Body of pancreas (tissue), 4 donors: ENCODE results near the gene RIPPLY2. TPM values are rescaled to one million over a fixed set of nuclear protein-coding genes. Genes with fewer than 3 reads are reported as not detected.
"Not testable (repeated sequence)": the region's sequence is repeated elsewhere in the genome, so short reads cannot be mapped to it uniquely, and the experiment has no call there.

Experiments used
- ATAC-seq: fragments of 150-250 bp; one replicate; pipeline ENCODE4 v1.9.1; 2016
- DNase-seq, 4 donors: peaks; one replicate each; pipeline ENCODE4 v3.0.0-alpha.2; 2019
- H3K27ac ChIP-seq, 4 donors: fragments of 200-600 bp; sonication (generic); 1 replicate in 3 of 4; 2 replicates in 1 of 4; pipeline versions ENCODE4 v1.5.1 to v1.6.1; 2016 to 2019; ENCODE audit warnings: mild to moderate bottlenecking in 1 of 4, mixed read lengths in 1 of 4, moderate library complexity in 1 of 4
- H3K27me3 ChIP-seq, 2 donors: fragments of 200-600 bp; sonication (generic); one replicate each; pipeline ENCODE4 v1.6.0; 2016; ENCODE audit warnings: mild to moderate bottlenecking in 1 of 2
- H3K36me3 ChIP-seq, 2 donors: fragments of 200-600 bp; sonication (generic); replicated peaks in 1 of 2; 2 replicates each; pipeline ENCODE4 v1.5.1; 2016; ENCODE audit warnings: low read depth in 2 of 2; ENCODE audit not compliant: insufficient read depth in 1 of 2
- H3K4me1 ChIP-seq: fragments of 200-600 bp; sonication (generic); one replicate; pipeline ENCODE4 v1.6.0; 2016
- H3K4me3 ChIP-seq, 2 donors: fragments of 200-600 bp; sonication (generic); 1 replicate in 1 of 2; 2 replicates in 1 of 2; pipeline ENCODE4 v1.5.1; 2016 to 2019
- H3K9me3 ChIP-seq, 3 donors: fragments of 200-600 bp; sonication (generic); 1 replicate in 2 of 3; 2 replicates in 1 of 3; pipeline ENCODE4 v1.5.1; 2016
- POLR2A ChIP-seq, 3 donors: fragments of 450-650 bp; IDR thresholded peaks; one replicate each; pipeline ENCODE4 v1.6.1; 2016; ENCODE audit warnings: antibody characterized with exemption in 3 of 3, mild to moderate bottlenecking in 2 of 3
- WGBS, 2 donors: methylation state at CpG; one replicate each; pipeline ENCODE4 v1.1.5; 2017; 5-methylcytosine and 5-hydroxymethylcytosine counted together
- intact Hi-C: fragments of 100-400 bp; cut with DNase I; formaldehyde crosslinking; loops from one replicate; pipeline ENCODE4 v1.15.1; 2023
- total RNA-seq, 2 donors: library from RNA; depleted of rRNA; stranded (reverse); fragments of >200 nt; gene quantifications; one replicate each; pipeline ENCODE4 v1.1.0, GENCODE V29; 2016
- TF ChIP-seq, protein P1 (sequence below), 7 experiments: fragments of 450-650 bp in 4 of 7; fragments of 200-600 bp in 3 of 7; sonication (generic) in 3 of 7; IDR thresholded peaks; one replicate each; pipeline ENCODE4 v1.5.1; 2016 to 2019; ENCODE audit warnings: antibody characterized with exemption in 7 of 7

The RIPPLY2 gene
- total RNA-seq, 2 donors from 2014 or later = not detected

DNA sequence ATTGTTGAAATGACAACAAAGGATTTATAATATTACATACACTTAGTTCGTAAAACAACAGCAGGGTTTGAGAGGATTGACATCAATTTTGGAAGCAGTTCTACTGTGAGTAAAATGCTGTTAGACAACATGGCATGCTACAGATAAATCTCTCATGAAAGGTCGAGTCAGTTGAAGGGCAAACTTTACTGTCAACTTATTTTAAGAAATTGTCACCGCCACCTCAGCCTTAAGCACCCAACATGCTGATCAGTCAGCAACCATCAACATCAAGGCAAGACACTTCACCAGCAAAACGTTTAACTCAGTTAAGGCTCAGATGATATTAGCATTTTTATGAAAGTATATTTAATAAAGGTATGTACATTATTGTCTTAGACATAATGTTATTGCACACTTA, 37.4 kb downstream of the RIPPLY2 start:
- no peak for DNase-seq
- TF ChIP-seq, protein P1, sequence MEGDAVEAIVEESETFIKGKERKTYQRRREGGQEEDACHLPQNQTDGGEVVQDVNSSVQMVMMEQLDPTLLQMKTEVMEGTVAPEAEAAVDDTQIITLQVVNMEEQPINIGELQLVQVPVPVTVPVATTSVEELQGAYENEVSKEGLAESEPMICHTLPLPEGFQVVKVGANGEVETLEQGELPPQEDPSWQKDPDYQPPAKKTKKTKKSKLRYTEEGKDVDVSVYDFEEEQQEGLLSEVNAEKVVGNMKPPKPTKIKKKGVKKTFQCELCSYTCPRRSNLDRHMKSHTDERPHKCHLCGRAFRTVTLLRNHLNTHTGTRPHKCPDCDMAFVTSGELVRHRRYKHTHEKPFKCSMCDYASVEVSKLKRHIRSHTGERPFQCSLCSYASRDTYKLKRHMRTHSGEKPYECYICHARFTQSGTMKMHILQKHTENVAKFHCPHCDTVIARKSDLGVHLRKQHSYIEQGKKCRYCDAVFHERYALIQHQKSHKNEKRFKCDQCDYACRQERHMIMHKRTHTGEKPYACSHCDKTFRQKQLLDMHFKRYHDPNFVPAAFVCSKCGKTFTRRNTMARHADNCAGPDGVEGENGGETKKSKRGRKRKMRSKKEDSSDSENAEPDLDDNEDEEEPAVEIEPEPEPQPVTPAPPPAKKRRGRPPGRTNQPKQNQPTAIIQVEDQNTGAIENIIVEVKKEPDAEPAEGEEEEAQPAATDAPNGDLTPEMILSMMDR (IDR thresholded peaks at IDR 0.05) = no peak
- no peak for TF ChIP-seq POLR2A (IDR thresholded peaks at IDR 0.05)
- no peak for ATAC-seq
- no peaks in the 10 kb centered on the region for H3K36me3 ChIP-seq
- WGBS, 2 donors = 77 to 85% methylated on average over 4 of the region's 4 CpGs
- intact Hi-C loops = no loop called here
- H3K4me1 ChIP-seq = no peaks in the 10 kb centered on the region
- no peak overlapping the region for H3K27ac ChIP-seq
- no peaks in the 10 kb centered on the region for H3K27me3 ChIP-seq
- no peak overlapping the region for H3K4me3 ChIP-seq
- H3K9me3 ChIP-seq = no peaks in the 10 kb centered on the region

GRCh38 chr6:83891586-83891985, 38.4 kb downstream of the RIPPLY2 start:
- 58 to 63% methylated on average over 4 of the region's 4 CpGs for WGBS, 2 donors
- Histone ChIP-seq H3K4me3 (no peak overlapping the region), H3K4me1 (no peaks in the 10 kb centered on the region), H3K9me3 (no peaks in the 10 kb centered on the region), H3K27me3 (no peaks in the 10 kb centered on the region), H3K27ac (no peak overlapping the region), H3K36me3 (no peaks in the 10 kb centered on the region)
- no peak for DNase-seq
- no peak for TF ChIP-seq POLR2A (IDR thresholded peaks at IDR 0.05)
- TF ChIP-seq, protein P1 (IDR thresholded peaks at IDR 0.05) = no peak
- ATAC-seq = no peak
- intact Hi-C loops = no loop called here

- Histone ChIP-seq H3K9me3 (no peaks in the 10 kb centered on the region), H3K4me3 (no peak overlapping the region), H3K27ac (no peak overlapping the region), H3K36me3 (no peaks in the 10 kb centered on the region), H3K27me3 (no peaks in the 10 kb centered on the region), H3K4me1 (no peaks in the 10 kb centered on the region)
- intact Hi-C loops = no loop called here
- no peak for DNase-seq
- WGBS, 2 donors = 88 to 93% methylated on average over 1 of the region's 1 CpG
- ATAC-seq = no peak
- no peak for TF ChIP-seq POLR2A (IDR thresholded peaks at IDR 0.05)
- TF ChIP-seq, protein P1 (IDR thresholded peaks at IDR 0.05) = no peak
Observed at GRCh38 chr6:83893024-83893423, 39.9 kb downstream of the RIPPLY2 start.

- H3K4me1 ChIP-seq, H3K9me3 ChIP-seq, DNase-seq, H3K27ac ChIP-seq, ATAC-seq, H3K27me3 ChIP-seq, H3K36me3 ChIP-seq, H3K4me3 ChIP-seq, intact Hi-C loops: not testable (repeated sequence)
- 90 to 96% methylated on average over 2 of the region's 2 CpGs for WGBS, 2 donors
Observed at GRCh38 chr6:83897094-83897493, 43.9 kb downstream of the RIPPLY2 start.

- ATAC-seq = no peak
- intact Hi-C loops = no loop called here
- 93 to 100% methylated on average over 1 of the region's 1 CpG for WGBS, 2 donors
Observed at GRCh38 chr6:83901624-83902023, 48.5 kb downstream of the RIPPLY2 start.

More at GRCh38 chr6:83901624-83902023, 48.5 kb downstream of the RIPPLY2 start:
- no peak overlapping the region for H3K4me3 ChIP-seq
- H3K4me1 ChIP-seq = no peaks in the 10 kb centered on the region
- no peaks in the 10 kb centered on the region for H3K9me3 ChIP-seq
- H3K27me3 ChIP-seq = no peaks in the 10 kb centered on the region
- H3K27ac ChIP-seq = no peak overlapping the region
- H3K36me3 ChIP-seq = no peaks in the 10 kb centered on the region
- no peak for DNase-seq
- no peak for TF ChIP-seq POLR2A (IDR thresholded peaks at IDR 0.05)
- TF ChIP-seq, protein P1 (IDR thresholded peaks at IDR 0.05) = no peak
